Measurements from ENCODE around the gene PTP4A2.

DNA sequence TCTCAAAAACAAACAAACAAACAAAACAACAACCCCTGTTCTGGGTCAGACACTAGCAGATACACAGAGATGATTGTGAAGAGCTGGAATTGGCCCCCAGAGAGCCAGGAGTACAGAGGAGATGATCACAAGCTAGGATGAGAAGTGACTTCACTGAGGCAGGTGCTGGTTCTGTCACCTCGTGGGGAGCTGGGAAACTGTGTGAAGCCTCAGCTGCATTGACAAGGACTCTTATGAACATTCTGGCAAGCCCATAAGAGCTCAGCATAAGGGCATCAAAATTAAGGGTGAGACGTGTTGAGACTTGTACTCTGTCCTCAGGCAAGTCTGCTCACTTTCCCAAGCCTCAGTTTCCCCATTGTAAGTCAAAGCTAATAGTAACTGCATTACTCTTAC is 14.7 kb upstream of the PTP4A2 start:
- TF ChIP-seq POLR2A (IDR thresholded peaks at IDR 0.05; ENCODE audit: low read depth, low read length) (no peak), POLR2AphosphoS5 (IDR thresholded peaks at IDR 0.05; ENCODE audit: low read depth, low read length) (no peak), TAF1 (IDR thresholded peaks at IDR 0.05; ENCODE audit: low read depth, low read length) (no peak)
